Breast epithelium (tissue), 3 donors: ENCODE results near the gene EBI3.

Experiments
- POLR2A ChIP-seq: fragments of 450-650 bp; IDR thresholded peaks from one replicate; pipeline ENCODE4 v1.6.1; 2016; ENCODE audit warnings: antibody characterized with exemption, mild to moderate bottlenecking, moderate library complexity
- TF ChIP-seq, protein P1 (sequence below), 3 donors: fragments of 450-650 bp; IDR thresholded peaks; one replicate each; pipeline ENCODE4 v1.5.1; 2016 to 2017; ENCODE audit warnings: antibody characterized with exemption in 3 of 3, mild to moderate bottlenecking in 3 of 3, moderate library complexity in 3 of 3

DNA sequence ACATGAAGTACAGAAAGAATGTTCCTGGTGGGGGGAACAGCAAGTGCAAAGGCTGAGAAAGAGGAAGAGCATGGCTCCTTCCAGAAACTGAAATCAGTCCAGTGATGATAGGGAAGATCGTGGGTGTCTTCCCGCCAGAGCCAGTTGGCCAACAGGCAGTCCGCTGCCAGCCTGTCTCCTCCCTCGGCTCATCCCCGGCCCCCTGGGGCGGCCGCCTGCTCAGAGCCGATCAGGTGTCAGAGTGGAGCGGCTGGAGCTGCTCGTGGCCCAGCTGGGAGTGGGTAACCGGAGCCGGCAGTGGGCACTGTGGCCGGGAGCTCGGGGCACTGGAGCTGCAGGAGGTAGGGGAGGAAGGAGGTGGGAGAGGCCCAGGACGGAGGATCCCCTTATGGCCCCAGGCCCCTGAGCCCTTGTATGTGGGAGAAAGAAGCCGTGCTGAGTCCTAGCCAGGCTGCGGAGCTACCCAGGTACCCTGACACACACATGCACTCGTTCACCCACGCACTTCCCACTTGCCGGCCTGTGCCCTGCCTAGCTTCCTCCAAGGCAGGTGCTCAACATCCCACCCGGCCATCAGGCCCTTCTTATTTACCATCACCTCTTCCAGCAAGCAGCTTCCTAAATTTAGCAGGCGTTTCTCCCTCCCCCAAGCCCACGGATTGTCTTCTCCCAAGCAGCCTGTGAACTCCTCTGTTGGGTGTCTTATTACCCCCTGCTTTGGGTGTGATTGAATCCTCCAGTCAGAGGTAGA is 45.2 kb upstream of the EBI3 start:
- TF ChIP-seq, protein P1, sequence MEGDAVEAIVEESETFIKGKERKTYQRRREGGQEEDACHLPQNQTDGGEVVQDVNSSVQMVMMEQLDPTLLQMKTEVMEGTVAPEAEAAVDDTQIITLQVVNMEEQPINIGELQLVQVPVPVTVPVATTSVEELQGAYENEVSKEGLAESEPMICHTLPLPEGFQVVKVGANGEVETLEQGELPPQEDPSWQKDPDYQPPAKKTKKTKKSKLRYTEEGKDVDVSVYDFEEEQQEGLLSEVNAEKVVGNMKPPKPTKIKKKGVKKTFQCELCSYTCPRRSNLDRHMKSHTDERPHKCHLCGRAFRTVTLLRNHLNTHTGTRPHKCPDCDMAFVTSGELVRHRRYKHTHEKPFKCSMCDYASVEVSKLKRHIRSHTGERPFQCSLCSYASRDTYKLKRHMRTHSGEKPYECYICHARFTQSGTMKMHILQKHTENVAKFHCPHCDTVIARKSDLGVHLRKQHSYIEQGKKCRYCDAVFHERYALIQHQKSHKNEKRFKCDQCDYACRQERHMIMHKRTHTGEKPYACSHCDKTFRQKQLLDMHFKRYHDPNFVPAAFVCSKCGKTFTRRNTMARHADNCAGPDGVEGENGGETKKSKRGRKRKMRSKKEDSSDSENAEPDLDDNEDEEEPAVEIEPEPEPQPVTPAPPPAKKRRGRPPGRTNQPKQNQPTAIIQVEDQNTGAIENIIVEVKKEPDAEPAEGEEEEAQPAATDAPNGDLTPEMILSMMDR (IDR thresholded peaks at IDR 0.05), result no peak
- TF ChIP-seq POLR2A, result no peak
